HCT116 (cell line): ENCODE data around the gene GGT5. TPM values are rescaled to one million over a fixed set of nuclear protein-coding genes. Genes with fewer than 3 reads are reported as not detected.

Source experiments
- ATAC-seq: fragments of 200-7000 bp; cut with Tn5 transposase; 2 replicates; pipeline ENCODE4 v1.9.1; 2020; ENCODE audit warnings: mild to moderate bottlenecking, moderate library complexity
- BruUV-seq: library from RNA; stranded (reverse); fragments of 400-500 nt; replicated peaks from 2 replicates; lab custom pipeline; 2021; lab: Mats Ljungman, UMichigan
- CTCF ChIA-PET: fragments of 300-600 bp; sonication (Branson Sonifier 250); formaldehyde crosslinking; loops from one replicate; lab custom pipeline; 2021; ENCODE audit warnings: antibody characterized with exemption; lab: Charles Lee
- POLR2A ChIA-PET: fragments of 300-600, 350-600 bp; sonication (Branson Sonifier 250); formaldehyde crosslinking; loops from one replicate; lab custom pipeline; 2021; ENCODE audit warnings: antibody characterized with exemption; lab: Charles Lee
- RAD21 ChIA-PET, 2 experiments: fragments of 300-600 bp; sonication (Branson Sonifier 250); formaldehyde crosslinking; loops; one replicate each; lab custom pipeline; 2023; ENCODE audit warnings: low total read pairs in 2 of 2; ENCODE audit not compliant: uncharacterized antibody in 2 of 2, unreplicated experiment in 2 of 2, low non-redundant PET in 1 of 2; lab: Charles Lee
- DNase-seq: peaks from one replicate; pipeline ENCODE4 v3.0.0-alpha.2; 2010; ENCODE audit warnings: low read depth, low spot score
- H2AFZ ChIP-seq: fragments of 200-600 bp; shearing (Covaris generic), sonication (generic); 2 replicates; pipeline ENCODE4 v1.6.1; 2017; ENCODE audit warnings: low read depth, mixed run types, mixed read lengths, antibody characterized with exemption, low read length; ENCODE audit not compliant: poor library complexity, severe bottlenecking
- H3K27ac ChIP-seq: 2 replicates; pipeline ENCODE4 v1.5.1; 2012; ENCODE audit warnings: low read depth, low read length
- H3K27me3 ChIP-seq: fragments of 200-600 bp; sonication (generic); 2 replicates; pipeline ENCODE4 v1.6.1; 2016; ENCODE audit warnings: mixed run types, low read length, mixed read lengths; ENCODE audit not compliant: insufficient read depth
- H3K36me3 ChIP-seq, 2 experiments: fragments of 200-500 bp in 1 of 2; fragments of 200-600 bp in 1 of 2; sonication (Bioruptor generic) in 1 of 2; sonication (generic) in 1 of 2; 2 replicates each; pipeline versions ENCODE4 v1.5.1 to v1.6.1; 2014 to 2016; ENCODE audit warnings: low read length in 2 of 2, inconsistent platforms in 1 of 2, mixed read lengths in 1 of 2, mixed run types in 1 of 2; ENCODE audit not compliant: insufficient read depth in 2 of 2, control insufficient read depth in 1 of 2
- H3K4me1 ChIP-seq, 2 experiments: fragments of 200-600 bp in 1 of 2; sonication (generic) in 1 of 2; 2 replicates each; pipeline versions ENCODE4 v1.5.1 to v1.6.1; 2012 to 2017; ENCODE audit warnings: low read length in 2 of 2, inconsistent platforms in 1 of 2, mild to moderate bottlenecking in 1 of 2, mixed read lengths in 1 of 2, mixed run types in 1 of 2, moderate library complexity in 1 of 2; ENCODE audit not compliant: insufficient read depth in 2 of 2, control insufficient read depth in 1 of 2
- H3K4me2 ChIP-seq: fragments of 200-600 bp; sonication (generic); 2 replicates; pipeline ENCODE4 v1.6.1; 2017; ENCODE audit warnings: mixed run types, low read length, mixed read lengths
- H3K4me3 ChIP-seq, 2 experiments: fragments of 200-600 bp in 1 of 2; sonication (generic) in 1 of 2; replicated peaks in 1 of 2; 2 replicates each; pipeline ENCODE4 v1.5.1; 2011 to 2016; ENCODE audit warnings: low read length in 2 of 2, control low read depth in 1 of 2, low read depth in 1 of 2, mild to moderate bottlenecking in 1 of 2, mixed read lengths in 1 of 2, mixed run types in 1 of 2
- H3K79me2 ChIP-seq: fragments of 200-600 bp; sonication (generic); 2 replicates; pipeline ENCODE4 v1.6.1; 2017; ENCODE audit warnings: mild to moderate bottlenecking, mixed run types, low read length, moderate library complexity, mixed read lengths; ENCODE audit not compliant: insufficient read depth
- H3K9ac ChIP-seq: fragments of 200-600 bp; sonication (generic); 2 replicates; pipeline ENCODE4 v1.6.1; 2016; ENCODE audit warnings: low read length, mixed read lengths
- H3K9me2 ChIP-seq: fragments of 200-600 bp; sonication (generic), shearing (Covaris generic); 2 replicates; pipeline ENCODE4 v1.6.1; 2017; ENCODE audit warnings: mixed run types, mild to moderate bottlenecking, moderate library complexity; ENCODE audit not compliant: insufficient read depth
- H3K9me3 ChIP-seq, 2 experiments: fragments of 200-500 bp in 1 of 2; fragments of 200-600 bp in 1 of 2; sonication (Bioruptor generic) in 1 of 2; sonication (generic) in 1 of 2; 2 replicates each; pipeline ENCODE4 v1.6.1; 2014 to 2017; ENCODE audit warnings: low read length in 2 of 2, mixed read lengths in 2 of 2, inconsistent platforms in 1 of 2, low read depth in 1 of 2, mild to moderate bottlenecking in 1 of 2, mixed run types in 1 of 2, moderate library complexity in 1 of 2; ENCODE audit not compliant: control insufficient read depth in 1 of 2, insufficient read depth in 1 of 2
- H4K20me1 ChIP-seq: fragments of 200-600 bp; sonication (generic), shearing (Covaris generic); 2 replicates; pipeline ENCODE4 v1.6.1; 2017; ENCODE audit warnings: mixed run types, mild to moderate bottlenecking, moderate library complexity; ENCODE audit not compliant: insufficient read depth
- EZH2phosphoT487 ChIP-seq: fragments of 200-600 bp; IDR thresholded peaks from 2 replicates; pipeline ENCODE4 v1.6.1; 2018; ENCODE audit warnings: antibody characterized with exemption, borderline replicate concordance
- FOSL1 ChIP-seq: IDR thresholded peaks from 2 replicates; pipeline ENCODE4 v1.6.1; 2012; ENCODE audit warnings: low read depth
- POLR2A ChIP-seq: IDR thresholded peaks from 2 replicates; pipeline ENCODE4 v1.7.0; 2011; ENCODE audit warnings: borderline replicate concordance; ENCODE audit not compliant: insufficient read depth, insufficient read length; ENCODE audit errors: extremely low read depth
- SRF ChIP-seq: IDR thresholded peaks from 2 replicates; pipeline ENCODE4 v1.6.1; 2012; ENCODE audit warnings: low read depth
- TCF7L2 ChIP-seq: IDR thresholded peaks from 2 replicates; pipeline ENCODE4 v1.7.0; 2011; ENCODE audit warnings: borderline replicate concordance, inconsistent platforms; ENCODE audit not compliant: insufficient read depth, insufficient read length; ENCODE audit errors: extremely low read depth
- ZFX ChIP-seq: fragments of 450-650 bp; IDR thresholded peaks from 2 replicates; pipeline ENCODE4 v1.6.1; 2017
- intact Hi-C: fragments of 100-400 bp; cut with micrococcal nuclease; formaldehyde crosslinking; loops from 2 replicates; pipeline ENCODE4 v1.10.0; 2022
- total RNA-seq: library from RNA; stranded (reverse); gene quantifications from one replicate; pipeline ENCODE4 v1.2.1, GENCODE V29; 2021; ENCODE audit not compliant: unreplicated experiment
- TF ChIP-seq, protein P1 (sequence below): IDR thresholded peaks from 2 replicates; pipeline ENCODE4 v1.6.1; 2012
- TF ChIP-seq, protein P2 (sequence below), 3 experiments: fragments of 200-600 bp in 1 of 3; sonication (generic) in 1 of 3; IDR thresholded peaks in 2 of 3; conservative IDR thresholded peaks in 1 of 3; 2 replicates each; pipeline ENCODE4 v1.5.1; 2012 to 2017; ENCODE audit warnings: low read depth in 2 of 3, low read length in 2 of 3, antibody characterized with exemption in 1 of 3, borderline replicate concordance in 1 of 3, control low read depth in 1 of 3, mild to moderate bottlenecking in 1 of 3, mixed read lengths in 1 of 3, mixed run types in 1 of 3, moderate library complexity in 1 of 3; ENCODE audit not compliant: insufficient read depth in 1 of 3

The GGT5 gene
- total RNA-seq, 1 experiment from 2014 or later = 0.57 TPM

DNA sequence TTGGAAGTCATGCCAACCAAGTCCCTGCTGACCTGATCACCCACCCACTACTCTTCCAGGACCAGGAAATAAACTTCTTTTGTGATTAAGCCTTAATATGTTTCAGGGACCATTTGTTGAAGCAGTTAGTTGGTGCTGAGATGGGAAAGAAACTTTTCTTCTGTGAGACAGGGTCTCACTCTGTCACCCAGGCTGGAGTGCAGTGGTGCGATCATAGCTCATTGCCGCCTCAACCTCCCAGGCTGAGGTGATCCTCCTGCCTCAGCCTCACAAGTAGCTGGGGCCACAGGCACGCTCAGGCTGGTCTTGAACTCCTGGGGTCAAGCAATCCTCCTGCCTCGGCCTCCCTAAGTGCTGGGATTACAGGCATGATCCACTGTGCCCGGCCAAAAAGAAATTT, 53.0 kb downstream of the GGT5 start:
- Histone ChIP-seq H3K27me3 (no peaks in the 10 kb centered on the region), H3K4me3 (no peak overlapping the region)
- TF ChIP-seq FOSL1 (no peak), TCF7L2 (no peak), EZH2phosphoT487 (no peak), SRF (no peak), ZFX (no peak), POLR2A (no peak)
- TF ChIP-seq, protein P1, sequence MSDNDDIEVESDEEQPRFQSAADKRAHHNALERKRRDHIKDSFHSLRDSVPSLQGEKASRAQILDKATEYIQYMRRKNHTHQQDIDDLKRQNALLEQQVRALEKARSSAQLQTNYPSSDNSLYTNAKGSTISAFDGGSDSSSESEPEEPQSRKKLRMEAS = no peak
- TF ChIP-seq, all 23 proteins: peak for 0
- ChIA-PET RAD21 (interaction anchor here in 1 of 2 experiments (1.3 kb wide), 1 partner anchor 56 kb away, joined by 4 read pairs; no protein-coding TSS in a partner anchor), CTCF (interaction anchor here (3.6 to 4.6 kb wide), 2 partner anchors 40 to 55 kb away, joined by 40 to 95 read pairs; partner anchors contain the start of gene GGT5), POLR2A (interaction anchor here (0.8 to 1.4 kb wide), 2 partner anchors 10 to 11 kb away, joined by 3 to 4 read pairs; no protein-coding TSS in a partner anchor)
- H3K4me2 ChIP-seq = no peak overlapping the region
- H3K9ac ChIP-seq = no peak overlapping the region
- no peak overlapping the region for H2AFZ ChIP-seq
- intact Hi-C loops = no loop called here
- no peak overlapping the region; the same call in 1 of the 2 replicates for H3K27ac ChIP-seq
- H3K9me2 ChIP-seq = no peaks in the 10 kb centered on the region
- ATAC-seq (no peak), DNase-seq (no peak)
- H3K79me2 ChIP-seq = no peaks in the 10 kb centered on the region
- no peaks in the 10 kb centered on the region for H3K9me3 ChIP-seq
- BruUV-seq = no TSS peak
- no peaks in the 10 kb centered on the region for H4K20me1 ChIP-seq
- H3K36me3 ChIP-seq = no peaks in the 10 kb centered on the region
- H3K4me1 ChIP-seq = peaks cover 49 to 51% of the 10 kb centered on the region in 2 experiments

DNA sequence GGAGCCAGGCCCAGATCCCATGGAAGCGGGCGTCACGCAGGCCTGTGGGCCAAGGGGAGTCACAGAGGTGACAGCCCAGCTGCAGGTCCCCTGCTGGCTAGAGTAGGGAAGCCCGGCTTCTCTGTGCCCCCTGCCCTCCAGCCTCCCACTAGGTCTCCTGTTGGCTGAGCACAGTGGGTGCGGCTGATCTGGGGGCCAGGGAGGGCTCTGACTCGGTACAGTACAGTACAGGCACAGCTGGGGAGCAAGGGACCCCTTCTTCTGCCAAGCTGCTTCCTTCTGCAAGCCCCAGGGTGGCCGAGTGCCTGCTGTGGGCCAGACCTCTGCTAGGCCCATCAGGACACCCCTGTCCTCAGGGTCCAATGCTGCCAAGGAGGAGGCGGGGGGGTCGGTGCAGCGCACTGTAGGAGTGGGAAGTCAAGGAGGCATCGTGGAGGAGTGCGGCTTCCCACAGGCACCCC, 53.5 kb downstream of the GGT5 start:
- no peaks in the 10 kb centered on the region for H3K9me3 ChIP-seq
- no TSS peak for BruUV-seq
- H2AFZ ChIP-seq = no peak overlapping the region
- H4K20me1 ChIP-seq = no peaks in the 10 kb centered on the region
- H3K79me2 ChIP-seq = no peaks in the 10 kb centered on the region
- intact Hi-C loops = no loop called here
- H3K36me3 ChIP-seq = no peaks in the 10 kb centered on the region
- ChIA-PET CTCF (interaction anchor here (3.6 to 4.6 kb wide), 2 partner anchors 40 to 55 kb away, joined by 40 to 95 read pairs; partner anchors contain the start of gene GGT5), POLR2A (interaction anchor here (0.5 to 1.4 kb wide), 3 partner anchors 11 to 15 kb away, joined by 3 to 4 read pairs (median 3); no protein-coding TSS in a partner anchor), RAD21 (interaction anchor here (1.3 to 2.6 kb wide), 2 partner anchors 56 kb away, joined by 4 to 39 read pairs; no protein-coding TSS in a partner anchor)
- H3K27ac ChIP-seq = peak overlapping the region; percentile 74; the same call in 1 of the 2 replicates
- no peaks in the 10 kb centered on the region for H3K27me3 ChIP-seq
- H3K4me2 ChIP-seq = no peak overlapping the region
- no peak overlapping the region for H3K4me3 ChIP-seq
- DNase-seq = no peak
- no peaks in the 10 kb centered on the region for H3K9me2 ChIP-seq
- ATAC-seq = no peak
- peaks cover 45 to 46% of the 10 kb centered on the region in 2 experiments for H3K4me1 ChIP-seq
- no peak overlapping the region for H3K9ac ChIP-seq
- no peak for TF ChIP-seq EZH2phosphoT487
- TF ChIP-seq, protein P2, sequence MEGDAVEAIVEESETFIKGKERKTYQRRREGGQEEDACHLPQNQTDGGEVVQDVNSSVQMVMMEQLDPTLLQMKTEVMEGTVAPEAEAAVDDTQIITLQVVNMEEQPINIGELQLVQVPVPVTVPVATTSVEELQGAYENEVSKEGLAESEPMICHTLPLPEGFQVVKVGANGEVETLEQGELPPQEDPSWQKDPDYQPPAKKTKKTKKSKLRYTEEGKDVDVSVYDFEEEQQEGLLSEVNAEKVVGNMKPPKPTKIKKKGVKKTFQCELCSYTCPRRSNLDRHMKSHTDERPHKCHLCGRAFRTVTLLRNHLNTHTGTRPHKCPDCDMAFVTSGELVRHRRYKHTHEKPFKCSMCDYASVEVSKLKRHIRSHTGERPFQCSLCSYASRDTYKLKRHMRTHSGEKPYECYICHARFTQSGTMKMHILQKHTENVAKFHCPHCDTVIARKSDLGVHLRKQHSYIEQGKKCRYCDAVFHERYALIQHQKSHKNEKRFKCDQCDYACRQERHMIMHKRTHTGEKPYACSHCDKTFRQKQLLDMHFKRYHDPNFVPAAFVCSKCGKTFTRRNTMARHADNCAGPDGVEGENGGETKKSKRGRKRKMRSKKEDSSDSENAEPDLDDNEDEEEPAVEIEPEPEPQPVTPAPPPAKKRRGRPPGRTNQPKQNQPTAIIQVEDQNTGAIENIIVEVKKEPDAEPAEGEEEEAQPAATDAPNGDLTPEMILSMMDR (IDR thresholded peaks at IDR 0.05 in 2 of 3, conservative IDR thresholded peaks at IDR 0.05 in 1 of 3; ENCODE audit: borderline replicate concordance in 1 of 3, insufficient read depth in 1 of 3, low read depth in 2 of 3, low read length in 2 of 3) = peak in 1 of 3 experiments; percentile 28; a peak in 1 of 6 replicates
- TF ChIP-seq, all 23 proteins: peak for 1
